ENCODE results near the gene GRK3.
"Not testable (repeated sequence)": the region's sequence is repeated elsewhere in the genome, so short reads cannot be mapped to it uniquely, and the experiment has no call there.

Gene GRK3

GRCh38 chr22:25689631-25690030 lies 125.2 kb downstream of the GRK3 start:
- DNase-seq (ENCODE audit: extremely low spot score, insufficient read length, low read depth), result no peak
- FAIRE-seq, result no peak

GRCh38 chr22:25690798-25691197 lies 126.3 kb downstream of the GRK3 start:
- DNase-seq (ENCODE audit: extremely low spot score, insufficient read length, low read depth) (no peak), FAIRE-seq (no peak)

DNA sequence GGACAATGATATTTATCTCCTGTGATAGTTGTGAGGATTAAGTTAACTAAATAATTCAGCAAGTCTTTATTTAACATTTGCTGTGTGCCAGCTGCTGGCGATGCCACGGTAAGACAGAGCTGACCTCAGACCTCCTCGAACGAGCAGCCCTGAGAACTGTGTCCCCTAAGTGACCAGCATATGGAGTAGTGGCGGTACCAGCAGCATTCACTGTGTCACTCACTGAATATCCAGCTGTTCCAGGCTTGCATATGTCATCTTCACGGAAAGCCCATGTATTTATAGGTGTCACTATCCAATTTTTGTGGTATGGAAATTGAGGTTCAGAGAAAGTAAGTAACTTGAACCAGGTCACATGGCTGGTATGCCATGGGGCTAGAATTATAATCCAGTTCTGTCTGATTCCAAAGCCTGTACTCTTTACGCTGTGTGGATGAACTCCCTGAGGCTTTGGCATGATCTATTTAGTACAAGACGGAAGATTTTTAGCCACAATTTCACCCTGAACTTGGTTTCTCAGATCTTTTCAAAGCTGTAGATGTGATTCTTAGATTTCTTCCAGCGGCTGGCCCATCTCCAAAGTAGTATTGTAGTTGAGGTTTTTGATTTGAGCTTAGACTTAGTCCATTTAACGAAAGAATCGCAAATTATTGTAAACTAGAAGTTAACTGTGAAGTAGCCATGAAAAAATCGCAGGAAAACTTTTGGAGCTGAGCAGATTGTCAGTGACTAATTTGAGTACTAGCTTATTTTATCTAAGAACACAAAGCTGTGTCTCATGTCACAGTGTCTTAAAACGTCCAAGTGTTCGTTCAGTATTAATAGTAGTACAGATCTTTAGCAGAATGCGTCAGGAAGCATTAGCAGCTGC lies 128.2 kb downstream of the GRK3 start:
- no peak for DNase-seq (ENCODE audit: extremely low spot score, insufficient read length, low read depth)
- no peak for FAIRE-seq

DNA sequence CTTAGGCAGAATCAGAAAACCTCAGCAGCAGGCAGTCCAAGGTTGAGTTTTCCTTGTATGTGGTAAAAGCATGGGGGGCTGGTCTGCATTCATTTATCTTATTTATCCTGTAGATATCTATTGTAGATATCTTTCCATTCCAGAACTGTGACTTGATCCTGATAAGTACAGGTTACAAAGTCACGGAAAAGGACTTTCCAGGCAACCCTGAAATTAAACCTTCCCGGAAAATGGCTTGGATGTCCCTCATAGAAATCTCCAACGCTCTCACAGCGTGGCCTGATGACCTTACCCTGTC lies 128.7 kb downstream of the GRK3 start:
- DNase-seq (ENCODE audit: extremely low spot score, insufficient read length, low read depth) (no peak), FAIRE-seq (no peak)

GRCh38 chr22:25694196-25694907 lies 129.9 kb downstream of the GRK3 start:
- FAIRE-seq (no peak), DNase-seq (ENCODE audit: extremely low spot score, insufficient read length, low read depth) (no peak)

DNA sequence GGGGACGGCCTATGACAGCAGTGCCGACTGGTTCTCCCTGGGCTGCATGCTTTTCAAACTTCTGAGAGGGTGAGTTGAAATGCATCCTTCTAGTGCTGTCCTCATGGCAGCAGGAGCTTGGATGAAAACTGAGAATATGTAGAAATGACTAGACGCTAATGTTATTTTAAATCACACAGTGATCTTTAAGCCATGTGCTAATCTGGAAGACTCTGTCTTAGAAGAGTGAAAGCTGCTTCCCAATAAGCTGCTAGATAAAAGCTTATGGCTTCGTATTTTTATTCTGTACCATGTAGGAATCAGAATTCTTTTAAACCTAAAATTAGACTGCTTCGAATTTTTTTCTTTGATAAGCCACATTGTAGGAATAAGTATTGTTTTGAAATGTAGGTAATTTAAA lies 130.7 kb downstream of the GRK3 start:
- FAIRE-seq (no peak), DNase-seq (ENCODE audit: extremely low spot score, insufficient read length, low read depth) (no peak)

DNA sequence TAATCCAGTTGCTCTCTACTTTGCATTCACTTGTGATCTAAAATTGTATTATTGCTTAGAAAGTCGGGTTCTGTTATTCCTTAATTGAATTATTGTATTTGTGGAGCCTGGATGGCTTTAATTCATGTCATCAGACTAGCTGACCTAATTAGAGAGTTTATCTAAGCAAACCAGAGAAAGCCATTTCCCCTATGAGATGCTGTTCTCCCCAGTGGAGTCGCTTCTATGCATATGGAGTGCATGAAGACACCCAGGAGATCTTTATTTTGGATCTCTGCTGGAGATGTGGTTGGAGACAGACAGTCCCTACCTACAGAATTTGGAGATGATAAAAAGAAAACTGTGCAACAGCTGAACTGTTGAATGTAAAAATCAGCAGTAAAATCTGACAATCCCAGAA lies 132.3 kb downstream of the GRK3 start:
- FAIRE-seq (no peak), DNase-seq (ENCODE audit: extremely low spot score, insufficient read length, low read depth) (no peak)

GRCh38 chr22:25697181-25697664 lies 132.7 kb downstream of the GRK3 start:
- DNase-seq (ENCODE audit: extremely low spot score, insufficient read length, low read depth), result no peak
- no peak for FAIRE-seq

GRCh38 chr22:25697978-25698377 lies 133.5 kb downstream of the GRK3 start:
- FAIRE-seq (no peak), DNase-seq (ENCODE audit: extremely low spot score, insufficient read length, low read depth) (no peak)

- no peak for FAIRE-seq
- DNase-seq (ENCODE audit: extremely low spot score, insufficient read length, low read depth), result no peak
Observed at GRCh38 chr22:25698461-25698860, 134.0 kb downstream of the GRK3 start.

- FAIRE-seq, result no peak
- no peak for DNase-seq (ENCODE audit: extremely low spot score, insufficient read length, low read depth)
Observed at GRCh38 chr22:25698978-25699377, 134.5 kb downstream of the GRK3 start.

- DNase-seq (ENCODE audit: extremely low spot score, insufficient read length, low read depth), result no peak
- FAIRE-seq, result no peak
Observed at GRCh38 chr22:25701056-25701780, 136.7 kb downstream of the GRK3 start.

- DNase-seq (ENCODE audit: extremely low spot score, insufficient read length, low read depth) (no peak), FAIRE-seq (peak; percentile 73)
Observed at GRCh38 chr22:25702040-25702439, 137.6 kb downstream of the GRK3 start.

GRCh38 chr22:25702571-25703167 lies 138.2 kb downstream of the GRK3 start:
- DNase-seq (ENCODE audit: extremely low spot score, insufficient read length, low read depth), result no peak
- FAIRE-seq, result peak; percentile 89

- FAIRE-seq, result peak; percentile 33
- no peak for DNase-seq (ENCODE audit: extremely low spot score, insufficient read length, low read depth)
Observed at GRCh38 chr22:25704701-25705100, 140.2 kb downstream of the GRK3 start.

GRCh38 chr22:25706197-25706596 lies 141.7 kb downstream of the GRK3 start:
- FAIRE-seq, result no peak
- DNase-seq (ENCODE audit: extremely low spot score, insufficient read length, low read depth), result no peak

DNA sequence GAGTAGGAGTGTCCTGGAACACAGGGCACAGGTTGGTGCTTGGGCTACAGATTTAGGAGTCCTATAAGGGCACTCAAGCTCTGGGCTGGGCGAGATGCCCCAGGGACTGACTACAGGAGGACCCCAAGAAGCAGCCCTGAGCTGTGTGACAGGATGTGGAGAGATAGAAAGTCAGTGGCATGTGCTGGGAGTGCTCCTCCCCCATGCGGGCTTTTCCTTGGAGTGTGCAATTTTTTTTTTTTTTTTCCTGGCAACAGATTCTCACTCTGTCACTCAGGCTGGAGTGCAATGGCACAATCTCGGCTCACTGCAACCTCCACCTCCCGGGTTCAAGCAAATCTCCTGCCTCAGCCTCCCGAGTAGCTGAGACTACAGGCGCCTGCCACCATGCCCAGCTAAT lies 144.0 kb downstream of the GRK3 start:
- not testable (repeated sequence) for FAIRE-seq; DNase-seq (ENCODE audit: extremely low spot score, insufficient read length, low read depth)

DNA sequence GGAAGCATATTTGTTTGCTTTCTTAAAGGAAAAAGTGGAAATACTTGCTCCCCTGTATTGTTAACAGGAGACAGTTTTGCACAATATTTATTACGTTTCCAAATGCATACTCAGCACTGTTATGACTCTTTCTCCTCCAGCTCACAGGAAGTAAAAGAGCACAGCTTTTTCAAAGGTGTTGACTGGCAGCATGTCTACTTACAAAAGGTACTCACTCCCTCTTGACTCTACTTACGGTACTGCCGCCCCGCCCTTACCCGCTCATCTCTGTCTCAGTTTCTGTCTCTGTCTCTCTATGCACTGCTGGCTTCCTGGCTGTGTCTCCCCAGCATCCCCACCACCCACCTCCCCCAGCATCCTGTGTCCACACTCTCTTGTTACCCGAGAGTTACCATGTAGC lies 145.3 kb downstream of the GRK3 start:
- peak; percentile 70 for FAIRE-seq
- no peak for DNase-seq (ENCODE audit: extremely low spot score, insufficient read length, low read depth)

GRCh38 chr22:25710501-25710900 lies 146.0 kb downstream of the GRK3 start:
- no peak for FAIRE-seq

GRCh38 chr22:25711491-25711890 lies 147.0 kb downstream of the GRK3 start:
- DNase-seq (ENCODE audit: extremely low spot score, insufficient read length, low read depth) (no peak), FAIRE-seq (no peak)

More at GRCh38 chr22:25710501-25710900, 146.0 kb downstream of the GRK3 start:
- DNase-seq (ENCODE audit: extremely low spot score, insufficient read length, low read depth), result no peak
